ENCODE measurements around the gene PHACTR3. TPM values are rescaled to one million over a fixed set of nuclear protein-coding genes. Genes with fewer than 3 reads are reported as not detected.

Gene PHACTR3
- total RNA-seq, 1 experiment from 2014 or later: not detected

DNA sequence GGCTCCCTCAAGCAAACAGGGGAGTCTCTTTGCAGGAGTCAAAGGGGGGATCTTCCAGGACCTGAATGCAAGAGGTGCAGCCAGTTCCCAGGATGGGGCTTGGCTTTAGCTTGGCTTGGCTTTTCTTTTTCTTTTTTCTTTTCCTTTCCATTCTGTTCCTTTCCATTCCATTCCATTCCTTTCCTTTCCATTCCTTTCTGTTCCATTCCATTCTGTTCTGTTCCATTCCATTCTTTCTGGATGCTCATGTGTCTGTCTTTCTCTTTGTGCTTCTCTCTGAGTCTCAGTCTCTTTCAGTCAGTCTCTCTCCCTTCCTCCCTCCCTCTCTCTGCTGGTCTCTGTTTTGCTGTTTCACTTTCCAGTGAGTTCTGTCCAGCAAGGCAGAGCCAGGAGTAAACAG, 163.3 kb downstream of the PHACTR3 start:
- DNase-seq: no peak
- H3K4me3 ChIP-seq: no peak overlapping the region
- peaks cover 17% of the 10 kb centered on the region for H3K27me3 ChIP-seq
- no peaks in the 10 kb centered on the region for H3K36me3 ChIP-seq
- H3K4me1 ChIP-seq: no peaks in the 10 kb centered on the region
- H3K9me3 ChIP-seq (replicated peaks): no peaks in the 10 kb centered on the region
- H3K27ac ChIP-seq: no peak overlapping the region

DNA sequence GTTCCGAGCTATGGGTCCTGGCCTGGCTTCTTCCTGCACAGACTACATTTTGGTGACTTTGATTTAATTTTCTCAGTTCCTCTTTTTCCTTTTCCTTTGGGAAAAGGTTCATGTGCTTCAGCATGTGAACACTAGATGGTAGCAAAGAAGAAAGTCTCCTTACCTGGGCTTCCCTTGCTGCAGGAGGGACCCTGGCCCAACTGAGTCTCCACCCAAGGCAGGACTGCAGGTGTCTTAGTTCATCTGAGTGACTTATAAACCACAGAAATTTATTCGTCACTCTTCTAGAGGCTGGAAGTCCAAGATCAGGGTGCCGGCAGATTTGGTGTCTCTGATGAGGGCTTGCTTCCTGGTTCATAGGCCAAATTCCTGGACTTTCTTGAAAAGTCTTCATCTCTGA, 165.9 kb downstream of the PHACTR3 start:
- Histone ChIP-seq H3K27ac (no peak overlapping the region), H3K9me3 (replicated peaks) (no peaks in the 10 kb centered on the region), H3K27me3 (peaks cover 34% of the 10 kb centered on the region), H3K36me3 (no peaks in the 10 kb centered on the region), H3K4me1 (no peaks in the 10 kb centered on the region), H3K4me3 (no peak overlapping the region)
- no peak for DNase-seq

DNA sequence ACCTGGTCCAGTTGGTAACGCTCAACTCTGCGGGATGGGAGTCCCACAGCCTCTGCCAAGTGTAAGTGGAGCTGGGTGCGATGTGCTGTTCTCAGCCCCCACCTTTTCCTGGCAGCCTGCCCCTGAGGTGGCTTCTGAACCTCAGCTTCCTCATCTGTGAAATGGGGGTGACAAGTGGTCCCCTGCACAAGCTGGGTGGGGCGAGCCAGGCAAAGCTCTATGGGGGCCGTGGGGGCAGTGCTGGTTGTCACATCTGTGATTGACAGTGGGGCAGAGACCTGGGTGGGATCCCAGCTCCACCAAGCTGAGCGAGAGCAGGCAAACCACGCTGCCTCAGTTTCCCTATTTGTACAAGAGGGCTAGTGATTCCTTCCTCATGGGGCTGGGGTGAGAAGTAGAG, 166.5 kb downstream of the PHACTR3 start:
- Histone ChIP-seq H3K4me1 (no peaks in the 10 kb centered on the region), H3K27ac (no peak overlapping the region), H3K4me3 (no peak overlapping the region), H3K9me3 (replicated peaks) (no peaks in the 10 kb centered on the region), H3K27me3 (peaks cover 39% of the 10 kb centered on the region), H3K36me3 (no peaks in the 10 kb centered on the region)
- no peak for DNase-seq

DNA sequence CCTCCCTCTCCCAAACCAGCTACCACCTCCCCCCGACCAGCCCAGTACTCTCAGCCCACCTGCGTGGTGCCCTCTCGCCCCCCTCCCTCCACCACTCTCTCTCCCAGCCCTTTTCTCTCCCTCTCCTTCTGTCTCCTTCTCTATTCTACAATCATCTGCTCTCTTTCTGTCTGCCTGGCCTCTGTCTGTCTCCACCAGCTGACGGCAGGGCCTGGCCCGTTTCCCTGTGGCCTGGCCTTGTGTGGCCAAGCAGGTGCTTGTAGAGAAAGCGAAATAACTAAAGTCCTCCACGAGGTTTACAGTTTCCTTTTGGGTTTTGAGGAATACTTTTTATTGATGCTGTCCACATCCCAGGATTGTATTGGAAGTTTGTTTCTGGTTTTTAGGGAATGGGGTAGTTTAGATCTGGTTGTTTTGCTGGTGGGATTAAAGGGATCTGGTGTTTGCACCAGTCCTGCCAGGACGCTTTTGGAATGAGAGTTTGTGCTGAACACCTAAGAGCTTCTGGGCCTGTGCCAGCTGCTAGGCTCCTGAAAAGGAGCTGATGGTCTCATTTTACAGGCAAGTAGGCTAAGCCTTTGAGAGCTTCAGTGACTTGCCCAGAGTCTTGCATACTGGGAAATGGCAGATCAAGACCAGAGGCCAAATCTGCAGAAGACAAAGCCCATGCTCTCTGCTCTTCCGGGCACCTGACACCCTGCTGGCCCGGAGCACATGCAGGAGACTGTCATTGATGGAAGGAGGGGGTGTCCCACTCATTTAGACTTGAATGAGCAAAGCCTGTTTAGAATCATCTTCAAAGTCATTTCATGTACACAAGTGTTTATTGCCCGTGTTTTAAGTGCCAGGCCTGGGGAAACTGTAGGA, 167.4 kb downstream of the PHACTR3 start:
- H3K36me3 ChIP-seq: no peaks in the 10 kb centered on the region
- no peak overlapping the region for H3K4me3 ChIP-seq
- no peak for DNase-seq
- H3K27me3 ChIP-seq: peaks cover 42% of the 10 kb centered on the region
- H3K27ac ChIP-seq: no peak overlapping the region
- H3K9me3 ChIP-seq (replicated peaks): no peaks in the 10 kb centered on the region
- H3K4me1 ChIP-seq: no peaks in the 10 kb centered on the region

DNA sequence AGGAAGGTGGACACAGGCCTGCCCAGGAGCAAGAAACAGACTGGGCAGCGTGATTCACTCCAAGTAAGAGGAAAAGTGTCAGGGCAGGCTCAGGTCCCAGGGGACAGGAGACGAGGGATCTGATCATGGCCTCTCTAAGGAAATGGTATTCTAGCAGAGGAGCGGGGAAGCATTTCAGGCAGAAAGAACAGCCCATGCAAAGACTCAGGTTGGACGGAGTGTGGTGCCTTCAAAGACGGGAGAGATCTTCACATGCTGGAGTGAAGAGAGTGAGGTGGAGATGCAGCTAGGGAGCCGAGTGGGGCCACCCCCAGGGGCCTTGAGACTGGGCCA, 168.0 kb downstream of the PHACTR3 start:
- DNase-seq: no peak
- Histone ChIP-seq H3K36me3 (no peaks in the 10 kb centered on the region), H3K4me3 (no peak overlapping the region), H3K4me1 (no peaks in the 10 kb centered on the region), H3K27ac (no peak overlapping the region), H3K9me3 (replicated peaks) (no peaks in the 10 kb centered on the region), H3K27me3 (peaks cover 42% of the 10 kb centered on the region)

DNA sequence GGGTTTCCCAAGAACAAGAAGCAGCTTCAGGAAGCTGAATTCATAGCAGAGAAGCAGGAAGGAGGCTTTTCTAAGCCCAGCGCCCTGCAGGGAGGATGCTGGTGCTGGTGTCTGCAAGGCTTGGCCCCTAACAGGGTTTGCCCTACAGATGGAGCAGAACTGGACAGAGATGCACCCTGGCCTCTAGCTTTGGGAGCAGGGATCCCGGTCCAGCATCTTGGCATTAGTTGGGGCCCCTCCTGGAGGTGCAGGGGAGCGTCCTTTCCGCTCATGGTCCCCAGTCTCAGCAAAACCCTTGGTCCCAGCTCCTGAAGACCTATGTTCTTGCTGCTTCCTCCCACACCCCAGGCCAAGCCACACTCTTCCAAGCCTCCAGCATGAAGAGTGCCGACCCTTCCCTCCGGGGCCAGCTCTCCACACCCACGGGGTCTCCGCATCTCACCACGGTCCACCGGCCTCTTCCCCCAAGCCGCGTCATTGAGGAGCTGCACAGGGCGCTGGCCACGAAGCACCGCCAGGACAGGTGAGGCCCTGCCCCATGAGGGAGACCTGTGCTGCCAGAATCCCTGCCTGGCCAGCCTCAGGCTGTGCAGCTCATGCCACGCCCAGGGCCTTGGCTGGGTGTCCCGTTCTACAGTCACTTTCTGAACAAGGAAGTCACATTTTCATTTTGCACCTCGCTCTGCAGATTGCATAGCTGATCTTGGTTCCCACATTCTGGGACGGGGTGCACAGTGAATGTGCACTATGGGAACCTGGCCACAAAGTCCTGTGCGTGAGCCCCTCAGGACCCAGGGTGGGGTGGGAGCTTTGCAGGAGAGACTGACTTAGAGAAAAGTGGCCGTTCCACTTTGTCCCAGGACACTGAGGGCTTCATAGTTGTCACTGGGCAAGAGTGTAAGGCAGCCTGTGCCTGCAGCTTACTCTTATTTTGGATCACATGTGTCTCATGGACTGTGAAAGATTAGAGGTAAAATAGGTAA, 168.9 kb downstream of the PHACTR3 start:
- H3K27me3 ChIP-seq: peaks cover 49% of the 10 kb centered on the region
- H3K27ac ChIP-seq: no peak overlapping the region
- DNase-seq: no peak
- no peaks in the 10 kb centered on the region for H3K9me3 ChIP-seq (replicated peaks)
- H3K4me3 ChIP-seq: no peak overlapping the region
- no peaks in the 10 kb centered on the region for H3K36me3 ChIP-seq
- no peaks in the 10 kb centered on the region for H3K4me1 ChIP-seq

DNA sequence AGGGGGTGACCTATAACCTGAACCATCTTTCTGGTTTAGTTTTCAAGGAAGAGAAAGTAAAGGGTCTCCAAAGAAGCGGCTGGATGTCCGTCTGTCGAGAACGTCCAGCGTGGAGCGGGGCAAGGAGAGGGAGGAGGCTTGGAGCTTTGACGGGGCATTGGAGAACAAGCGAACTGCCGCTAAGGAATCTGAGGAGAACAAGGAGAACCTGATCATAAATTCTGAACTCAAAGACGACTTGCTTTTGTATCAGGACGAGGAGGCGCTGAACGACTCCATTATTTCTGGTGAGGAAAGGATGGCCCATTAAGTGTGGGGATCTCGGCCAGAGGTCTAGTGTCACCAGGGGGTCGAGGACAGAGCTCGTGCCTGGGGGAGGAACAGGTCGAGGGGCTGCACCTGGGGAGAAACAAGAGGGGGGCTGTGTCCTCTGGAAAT, 169.9 kb downstream of the PHACTR3 start:
- Histone ChIP-seq H3K4me3 (no peak overlapping the region), H3K27ac (no peak overlapping the region), H3K4me1 (no peaks in the 10 kb centered on the region), H3K9me3 (replicated peaks) (no peaks in the 10 kb centered on the region), H3K27me3 (peaks cover 49% of the 10 kb centered on the region), H3K36me3 (no peaks in the 10 kb centered on the region)
- DNase-seq: no peak

DNA sequence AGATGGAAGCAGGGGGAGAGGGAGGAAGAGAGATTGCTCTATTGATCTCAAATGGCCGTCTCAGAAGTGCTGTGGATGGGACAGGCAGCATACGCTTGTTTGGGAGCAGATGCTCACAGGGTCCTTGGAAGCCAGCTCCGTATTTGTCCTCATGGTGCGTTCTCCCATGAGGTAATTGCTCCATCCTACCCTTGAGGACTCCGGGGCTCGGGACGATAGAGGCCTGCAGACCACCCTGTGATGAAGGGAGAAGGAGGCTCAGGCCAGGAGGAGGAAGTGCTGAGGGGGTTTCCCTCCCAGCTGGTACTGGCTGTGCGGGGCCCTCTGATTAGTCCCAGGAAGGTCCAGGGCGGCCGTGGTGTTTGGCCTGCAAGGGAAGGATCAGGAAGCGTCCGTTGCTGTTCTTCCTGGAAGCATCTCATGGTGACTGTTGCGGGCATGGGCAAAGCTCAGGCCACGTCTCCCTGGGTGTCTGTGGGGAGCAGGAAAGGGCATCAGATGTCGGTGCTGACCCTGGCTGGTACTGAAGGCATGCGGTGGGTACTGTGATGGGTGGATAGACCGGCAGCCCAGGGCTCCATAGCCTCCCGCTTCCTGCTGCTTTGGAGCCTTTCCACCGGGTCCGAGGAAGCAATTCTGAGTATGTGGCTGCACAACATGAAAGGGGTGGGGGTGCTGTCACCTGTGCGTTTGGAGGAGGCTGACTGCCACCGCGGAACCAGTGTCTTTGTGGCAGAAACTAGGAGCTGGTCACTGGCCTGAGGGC, 170.8 kb downstream of the PHACTR3 start:
- H3K4me1 ChIP-seq: no peaks in the 10 kb centered on the region
- H3K9me3 ChIP-seq (replicated peaks): no peaks in the 10 kb centered on the region
- no peak overlapping the region for H3K4me3 ChIP-seq
- no peak for DNase-seq
- H3K27me3 ChIP-seq: peaks cover 49% of the 10 kb centered on the region
- H3K36me3 ChIP-seq: no peaks in the 10 kb centered on the region
- H3K27ac ChIP-seq: no peak overlapping the region

DNA sequence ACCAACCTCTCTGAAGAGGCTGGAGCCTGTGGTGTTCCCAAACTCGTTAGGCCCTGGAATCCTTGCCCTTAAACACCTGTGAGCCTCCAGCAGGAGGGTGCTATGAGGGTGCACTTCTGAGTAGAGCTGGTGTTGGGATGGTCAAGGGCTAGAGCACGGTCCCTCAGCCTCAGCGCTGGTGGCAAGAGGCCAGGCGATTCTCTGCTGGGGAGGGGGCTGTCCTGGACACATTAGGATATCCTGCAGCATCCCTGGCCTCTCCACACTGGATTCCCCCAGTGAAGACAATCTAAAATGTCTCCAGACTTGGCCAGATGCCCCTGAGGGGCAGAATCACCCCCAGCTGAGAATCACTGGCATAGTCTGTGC, 171.3 kb downstream of the PHACTR3 start:
- no peaks in the 10 kb centered on the region for H3K36me3 ChIP-seq
- DNase-seq: no peak
- H3K4me1 ChIP-seq: no peaks in the 10 kb centered on the region

DNA sequence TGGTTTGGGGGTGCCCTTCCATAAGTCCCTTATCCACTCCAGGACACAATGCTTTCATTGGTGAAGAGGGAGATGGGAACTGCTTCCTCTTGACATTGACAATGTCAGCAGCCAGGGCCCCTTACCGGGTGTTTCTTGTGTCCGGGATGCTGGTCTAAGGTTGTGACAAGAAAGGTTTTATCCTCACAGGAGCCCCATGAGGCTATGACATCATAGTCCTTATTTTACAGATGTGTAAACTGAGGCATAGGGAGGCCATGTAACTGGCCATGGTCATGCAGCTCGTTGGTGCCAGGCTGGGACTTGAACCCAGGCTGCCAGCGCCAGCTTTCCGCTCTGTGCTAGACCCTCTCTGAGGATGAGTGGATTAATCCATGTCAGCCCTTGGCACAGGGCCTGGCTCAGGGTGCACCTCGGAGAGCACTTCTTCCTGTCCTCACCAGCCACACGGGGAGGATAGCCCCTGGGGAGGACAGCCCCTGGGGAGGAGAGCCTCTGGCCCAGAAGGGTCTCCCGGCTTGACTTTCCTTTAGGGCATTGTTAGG, 171.8 kb downstream of the PHACTR3 start:
- no peak overlapping the region for H3K27ac ChIP-seq
- H3K4me3 ChIP-seq: no peak overlapping the region
- peaks cover 51% of the 10 kb centered on the region for H3K27me3 ChIP-seq
- no peaks in the 10 kb centered on the region for H3K36me3 ChIP-seq
- no peak for DNase-seq
- no peaks in the 10 kb centered on the region for H3K4me1 ChIP-seq
- no peaks in the 10 kb centered on the region for H3K9me3 ChIP-seq (replicated peaks)

More for the DNA sequence above, 171.3 kb downstream of the PHACTR3 start:
- Histone ChIP-seq H3K27me3 (peaks cover 50% of the 10 kb centered on the region), H3K4me3 (no peak overlapping the region), H3K9me3 (replicated peaks) (no peaks in the 10 kb centered on the region), H3K27ac (no peak overlapping the region)

DNA sequence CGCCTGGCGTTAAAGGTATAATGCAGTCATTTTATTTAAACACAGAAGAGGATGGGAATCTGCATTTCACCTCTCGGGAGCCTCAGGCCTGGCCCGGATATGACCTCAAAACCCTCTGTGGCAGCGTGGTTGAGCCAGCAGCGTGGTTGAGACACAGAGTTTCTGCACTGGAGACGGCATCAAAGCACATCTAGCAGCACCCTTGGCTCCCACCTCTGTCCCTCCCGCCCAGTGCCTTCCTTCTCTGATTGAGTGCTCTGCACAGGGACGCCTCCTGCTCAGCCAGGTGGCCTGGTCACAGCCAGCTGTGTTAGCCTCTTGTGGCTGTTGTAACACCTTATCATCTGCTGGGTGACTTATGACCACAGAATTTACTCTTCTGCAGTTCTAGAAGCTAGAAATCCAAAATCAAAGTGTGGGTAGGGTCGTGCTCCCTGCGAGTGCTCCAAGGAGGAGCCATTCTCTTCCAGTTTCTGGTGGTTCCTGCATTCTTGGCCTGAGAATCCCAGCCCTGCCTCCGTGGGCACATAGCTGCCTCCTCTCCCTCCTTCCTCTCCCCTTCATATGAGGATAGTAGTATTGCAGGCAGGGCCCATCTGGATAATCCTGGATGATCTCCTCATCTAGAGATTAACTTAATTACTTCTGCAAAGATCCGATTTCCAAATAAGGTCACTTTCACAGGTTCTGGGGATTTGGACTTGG, 172.4 kb downstream of the PHACTR3 start:
- Histone ChIP-seq H3K9me3 (replicated peaks) (no peaks in the 10 kb centered on the region), H3K27ac (no peak overlapping the region), H3K27me3 (peaks cover 45% of the 10 kb centered on the region), H3K4me1 (no peaks in the 10 kb centered on the region), H3K4me3 (no peak overlapping the region), H3K36me3 (no peaks in the 10 kb centered on the region)
- no peak for DNase-seq

DNA sequence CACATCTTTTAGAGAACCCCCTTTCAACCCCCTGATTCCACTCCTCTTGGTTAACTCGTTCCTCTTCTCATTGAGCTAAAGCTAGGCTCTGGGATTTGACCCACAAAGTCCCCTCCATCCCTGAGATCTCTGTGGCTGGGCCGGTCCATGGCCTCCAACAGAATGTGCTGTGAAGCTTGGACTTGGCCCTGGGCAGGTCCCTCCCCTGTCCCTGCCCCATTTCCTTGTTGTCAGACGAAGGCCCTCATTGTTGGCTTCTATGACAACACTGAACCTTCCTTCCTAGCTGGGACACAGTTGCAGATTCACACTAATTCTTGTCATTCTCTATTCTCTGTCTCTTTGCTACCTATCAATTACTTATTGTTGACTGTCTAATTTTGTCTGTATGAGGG, 173.0 kb downstream of the PHACTR3 start:
- H3K27me3 ChIP-seq: peaks cover 39% of the 10 kb centered on the region
- H3K9me3 ChIP-seq (replicated peaks): no peaks in the 10 kb centered on the region
- H3K36me3 ChIP-seq: no peaks in the 10 kb centered on the region
- H3K4me1 ChIP-seq: no peaks in the 10 kb centered on the region
- no peak overlapping the region for H3K27ac ChIP-seq
- H3K4me3 ChIP-seq: no peak overlapping the region
- no peak for DNase-seq

DNA sequence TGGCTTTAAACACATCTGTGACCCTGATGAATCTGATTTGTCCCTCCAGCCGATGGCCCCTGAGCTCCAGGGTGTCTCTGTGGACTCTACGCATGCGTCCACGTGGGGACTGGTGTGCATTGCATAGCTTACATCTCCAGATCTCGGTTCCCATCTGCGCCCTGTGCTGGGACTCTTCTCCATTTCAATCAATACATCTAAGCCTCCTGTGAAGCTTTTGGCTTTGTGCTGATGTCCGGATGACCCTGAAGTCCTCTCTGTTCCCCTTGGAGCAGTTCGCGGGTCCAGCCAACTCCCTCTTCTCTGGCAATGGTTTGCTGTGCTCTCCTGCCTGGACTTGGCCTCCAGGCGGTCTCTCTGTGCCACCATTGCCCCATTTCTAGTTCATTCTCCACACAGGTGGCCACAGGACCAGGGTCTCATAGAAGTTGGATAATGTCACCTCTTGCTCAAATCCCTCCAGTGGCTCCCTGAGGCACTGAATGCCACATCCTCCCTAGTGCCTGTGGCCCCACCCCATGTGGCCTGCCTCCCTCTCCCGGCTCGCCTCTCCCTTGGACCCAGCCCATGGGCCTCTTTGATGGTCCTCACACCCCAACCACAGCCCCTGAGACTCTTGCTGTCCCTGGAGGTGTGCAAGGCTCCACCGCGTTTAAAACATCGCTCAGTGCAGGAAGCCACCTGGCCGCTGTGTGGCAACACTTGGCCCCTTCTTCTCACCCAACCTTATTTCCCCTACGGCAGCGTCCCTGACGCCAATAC, 173.7 kb downstream of the PHACTR3 start:
- H3K27ac ChIP-seq: no peak overlapping the region

More for the DNA sequence above, 173.7 kb downstream of the PHACTR3 start:
- DNase-seq: no peak
- Histone ChIP-seq H3K9me3 (replicated peaks) (no peaks in the 10 kb centered on the region), H3K4me1 (no peaks in the 10 kb centered on the region), H3K27me3 (peaks cover 32% of the 10 kb centered on the region), H3K4me3 (no peak overlapping the region), H3K36me3 (no peaks in the 10 kb centered on the region)
